ENCODE data around the gene VRK2.

Gene VRK2

GRCh38 chr2:58204195-58204959, 157.8 kb downstream of the VRK2 start:
- no peak for TF ChIP-seq CTCF (conservative IDR thresholded peaks at IDR 0.05; ENCODE audit: low read depth, low read length)
- H3K4me1 ChIP-seq (ENCODE audit: low read depth, poor library complexity, severe bottlenecking): no peaks in the 10 kb centered on the region
- H3K79me2 ChIP-seq (ENCODE audit: insufficient read depth, low read depth): no peaks in the 10 kb centered on the region
- no peak overlapping the region for H3K4me2 ChIP-seq
- H3K4me3 ChIP-seq (IDR thresholded peaks at IDR 0.05; ENCODE audit: insufficient read depth, low read depth, low read length): no peak overlapping the region
- H3K36me3 ChIP-seq (ENCODE audit: insufficient read depth): 0 out of 2 replicates have a peak, but pooled peaks cover 2% of the 10 kb centered on the region
- H3K9ac ChIP-seq: no peak overlapping the region
- H4K20me1 ChIP-seq (ENCODE audit: insufficient read depth): no peaks in the 10 kb centered on the region
- no peak overlapping the region for H2AFZ ChIP-seq (ENCODE audit: low read depth)
- H3K27me3 ChIP-seq (ENCODE audit: insufficient read depth, low read depth): no peaks in the 10 kb centered on the region
- H3K27ac ChIP-seq: no peak overlapping the region

- H3K27ac ChIP-seq: no peak overlapping the region
- TF ChIP-seq CTCF (conservative IDR thresholded peaks at IDR 0.05; ENCODE audit: low read depth, low read length): no peak
These were observed 160.2 kb downstream of the VRK2 start for GRCh38 chr2:58206785-58207184.

GRCh38 chr2:58207189-58207588, 160.6 kb downstream of the VRK2 start:
- H3K4me3 ChIP-seq (IDR thresholded peaks at IDR 0.05; ENCODE audit: insufficient read depth, low read depth, low read length): no peak overlapping the region

More at GRCh38 chr2:58206785-58207184, 160.2 kb downstream of the VRK2 start:
- H3K36me3 ChIP-seq (ENCODE audit: insufficient read depth): no peaks in the 10 kb centered on the region; the same call in 1 of the 2 replicates
- H3K4me2 ChIP-seq: no peak overlapping the region
- H3K9ac ChIP-seq: no peak overlapping the region
- no peak overlapping the region for H3K4me3 ChIP-seq (IDR thresholded peaks at IDR 0.05; ENCODE audit: insufficient read depth, low read depth, low read length)
- no peaks in the 10 kb centered on the region for H3K4me1 ChIP-seq (ENCODE audit: low read depth, poor library complexity, severe bottlenecking)
- H2AFZ ChIP-seq (ENCODE audit: low read depth): no peak overlapping the region
- no peaks in the 10 kb centered on the region for H3K79me2 ChIP-seq (ENCODE audit: insufficient read depth, low read depth)
- H3K27me3 ChIP-seq (ENCODE audit: insufficient read depth, low read depth): no peaks in the 10 kb centered on the region
- H4K20me1 ChIP-seq (ENCODE audit: insufficient read depth): no peaks in the 10 kb centered on the region

More at GRCh38 chr2:58207189-58207588, 160.6 kb downstream of the VRK2 start:
- no peaks in the 10 kb centered on the region for H3K27me3 ChIP-seq (ENCODE audit: insufficient read depth, low read depth)
- H4K20me1 ChIP-seq (ENCODE audit: insufficient read depth): no peaks in the 10 kb centered on the region
- H3K9ac ChIP-seq: no peak overlapping the region
- no peak overlapping the region for H3K4me2 ChIP-seq
- no peaks in the 10 kb centered on the region for H3K4me1 ChIP-seq (ENCODE audit: low read depth, poor library complexity, severe bottlenecking)
- H3K36me3 ChIP-seq (ENCODE audit: insufficient read depth): no peaks in the 10 kb centered on the region; the same call in 1 of the 2 replicates
- TF ChIP-seq CTCF (conservative IDR thresholded peaks at IDR 0.05; ENCODE audit: low read depth, low read length): no peak
- H2AFZ ChIP-seq (ENCODE audit: low read depth): no peak overlapping the region
- no peak overlapping the region for H3K27ac ChIP-seq
- H3K79me2 ChIP-seq (ENCODE audit: insufficient read depth, low read depth): no peaks in the 10 kb centered on the region
